ENCODE data around the gene KCNAB1.

DNA sequence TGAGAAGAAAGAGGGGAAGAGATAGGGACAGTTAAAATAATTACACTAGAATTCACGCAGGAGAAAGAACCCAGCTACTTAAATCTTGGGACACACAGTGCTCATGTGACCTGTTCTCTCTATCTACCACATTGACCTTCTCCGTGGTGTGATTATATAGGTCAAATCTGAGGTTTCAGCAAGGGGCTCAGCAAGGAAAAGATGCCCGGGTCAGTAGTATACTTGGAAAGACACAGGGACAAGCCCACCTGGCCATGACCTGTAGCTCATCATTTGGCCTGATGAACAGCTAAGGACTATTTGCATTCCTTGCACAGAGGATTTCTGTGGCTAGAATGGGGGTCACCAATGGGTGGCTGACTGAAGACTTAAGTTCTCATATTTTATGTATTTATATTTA lies 362.6 kb downstream of the KCNAB1 start:
- no peak for TF ChIP-seq FOXM1 (IDR thresholded peaks at IDR 0.05; ENCODE audit: borderline replicate concordance)
- TF ChIP-seq TARDBP (IDR thresholded peaks at IDR 0.05) = no peak
- TF ChIP-seq HDGF (IDR thresholded peaks at IDR 0.05; ENCODE audit: borderline replicate concordance) = no peak
- no peak for TF ChIP-seq SP1 (IDR thresholded peaks at IDR 0.05)
- TF ChIP-seq, protein P1, sequence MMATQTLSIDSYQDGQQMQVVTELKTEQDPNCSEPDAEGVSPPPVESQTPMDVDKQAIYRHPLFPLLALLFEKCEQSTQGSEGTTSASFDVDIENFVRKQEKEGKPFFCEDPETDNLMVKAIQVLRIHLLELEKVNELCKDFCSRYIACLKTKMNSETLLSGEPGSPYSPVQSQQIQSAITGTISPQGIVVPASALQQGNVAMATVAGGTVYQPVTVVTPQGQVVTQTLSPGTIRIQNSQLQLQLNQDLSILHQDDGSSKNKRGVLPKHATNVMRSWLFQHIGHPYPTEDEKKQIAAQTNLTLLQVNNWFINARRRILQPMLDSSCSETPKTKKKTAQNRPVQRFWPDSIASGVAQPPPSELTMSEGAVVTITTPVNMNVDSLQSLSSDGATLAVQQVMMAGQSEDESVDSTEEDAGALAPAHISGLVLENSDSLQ (IDR thresholded peaks at IDR 0.05) = no peak
- no peak for TF ChIP-seq FOXA1 (IDR thresholded peaks at IDR 0.05)
- TF ChIP-seq ZNF384 (IDR thresholded peaks at IDR 0.05) = no peak
- no peak for TF ChIP-seq LEF1 (IDR thresholded peaks at IDR 0.05; ENCODE audit: borderline replicate concordance)
- no peak for TF ChIP-seq BHLHE40 (IDR thresholded peaks at IDR 0.05; ENCODE audit: borderline replicate concordance)

Data from HEK293T (cell line).